ENCODE measurements around the gene MTAP. TPM values are rescaled to one million over a fixed set of nuclear protein-coding genes. Genes with fewer than 3 reads are reported as not detected.

The MTAP gene
- total RNA-seq, 1 donor from 2014 or later = 56.1 TPM

- Mint-ChIP-seq H3K27ac (ENCODE audit: unreplicated experiment) (peak overlapping the region; percentile 26), H3K36me3 (ENCODE audit: low read depth, unreplicated experiment) (peaks cover 17% of the 10 kb centered on the region), H3K9me3 (ENCODE audit: unreplicated experiment) (no peaks in the 10 kb centered on the region), H3K4me1 (ENCODE audit: low read depth, unreplicated experiment) (peaks cover 22% of the 10 kb centered on the region), H3K27me3 (ENCODE audit: low read depth, unreplicated experiment) (no peaks in the 10 kb centered on the region), H3K4me3 (ENCODE audit: unreplicated experiment) (peak overlapping the region; percentile 99)
- Histone ChIP-seq H3K4me3 (ENCODE audit: insufficient read depth, low read depth, low read length) (peak overlapping the region; percentile 85), H3K27ac (ENCODE audit: low read depth, low read length) (no peak overlapping the region), H2AFZ (ENCODE audit: low read depth, low read length) (no peak overlapping the region), H3K4me1 (ENCODE audit: insufficient read depth, low read length) (peaks cover 26% of the 10 kb centered on the region), H3K79me2 (ENCODE audit: insufficient read depth, low read length) (peaks cover 83% of the 10 kb centered on the region), H4K20me1 (ENCODE audit: insufficient read depth, low read length) (peaks cover 58% of the 10 kb centered on the region), H3K9ac (ENCODE audit: low read length) (peak overlapping the region; percentile 86), H3K4me2 (ENCODE audit: low read length) (peak overlapping the region; percentile 94), H3K36me3 (ENCODE audit: insufficient read depth, low read length) (peaks cover 8% of the 10 kb centered on the region), H3K9me3 (ENCODE audit: insufficient read depth, low read depth, low read length) (no peaks in the 10 kb centered on the region), H3K27me3 (ENCODE audit: insufficient read depth, low read length) (no peaks in the 10 kb centered on the region)
- DNase-seq (ENCODE audit: low read depth) = no peak
- FAIRE-seq = no peak
- TF ChIP-seq, protein P1, sequence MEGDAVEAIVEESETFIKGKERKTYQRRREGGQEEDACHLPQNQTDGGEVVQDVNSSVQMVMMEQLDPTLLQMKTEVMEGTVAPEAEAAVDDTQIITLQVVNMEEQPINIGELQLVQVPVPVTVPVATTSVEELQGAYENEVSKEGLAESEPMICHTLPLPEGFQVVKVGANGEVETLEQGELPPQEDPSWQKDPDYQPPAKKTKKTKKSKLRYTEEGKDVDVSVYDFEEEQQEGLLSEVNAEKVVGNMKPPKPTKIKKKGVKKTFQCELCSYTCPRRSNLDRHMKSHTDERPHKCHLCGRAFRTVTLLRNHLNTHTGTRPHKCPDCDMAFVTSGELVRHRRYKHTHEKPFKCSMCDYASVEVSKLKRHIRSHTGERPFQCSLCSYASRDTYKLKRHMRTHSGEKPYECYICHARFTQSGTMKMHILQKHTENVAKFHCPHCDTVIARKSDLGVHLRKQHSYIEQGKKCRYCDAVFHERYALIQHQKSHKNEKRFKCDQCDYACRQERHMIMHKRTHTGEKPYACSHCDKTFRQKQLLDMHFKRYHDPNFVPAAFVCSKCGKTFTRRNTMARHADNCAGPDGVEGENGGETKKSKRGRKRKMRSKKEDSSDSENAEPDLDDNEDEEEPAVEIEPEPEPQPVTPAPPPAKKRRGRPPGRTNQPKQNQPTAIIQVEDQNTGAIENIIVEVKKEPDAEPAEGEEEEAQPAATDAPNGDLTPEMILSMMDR (IDR thresholded peaks at IDR 0.05; ENCODE audit: insufficient read depth, low read depth, low read length) = no peak
- TF ChIP-seq EZH2 (IDR thresholded peaks at IDR 0.05; ENCODE audit: insufficient read depth, low read length) = no peak
These were observed 2.4 kb downstream of the MTAP start for GRCh38 chr9:21804791-21805190.

DNA sequence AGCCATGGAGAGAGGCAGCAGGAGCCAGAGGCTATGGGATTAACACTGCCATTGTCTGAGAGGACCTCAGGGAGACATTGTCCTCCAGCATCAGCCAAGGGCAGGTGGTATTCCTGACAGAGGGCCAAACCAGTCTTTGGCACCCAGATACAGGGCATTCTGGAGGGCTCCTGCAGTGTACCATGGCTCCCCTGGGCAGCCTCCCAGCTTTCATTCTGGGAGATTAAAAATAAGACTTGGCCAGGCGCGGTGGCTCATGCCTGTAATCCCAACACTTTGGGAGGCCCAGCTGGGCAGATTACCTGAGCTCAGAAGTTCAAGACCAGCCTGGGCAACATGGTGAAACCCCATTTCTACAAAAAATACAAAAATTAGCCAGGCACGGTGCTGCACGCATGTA is 4.2 kb downstream of the MTAP start:
- no peak overlapping the region for H3K9ac ChIP-seq (ENCODE audit: low read length)
- FAIRE-seq = no peak
- H3K27ac ChIP-seq (ENCODE audit: low read depth, low read length) = no peak overlapping the region
- no peak overlapping the region for H3K4me3 ChIP-seq (ENCODE audit: insufficient read depth, low read depth, low read length)
- DNase-seq (ENCODE audit: low read depth) = no peak
- Mint-ChIP-seq H3K4me3 (ENCODE audit: unreplicated experiment) (no peak overlapping the region), H3K4me1 (ENCODE audit: low read depth, unreplicated experiment) (peaks cover 25% of the 10 kb centered on the region), H3K27me3 (ENCODE audit: low read depth, unreplicated experiment) (no peaks in the 10 kb centered on the region), H3K9me3 (ENCODE audit: unreplicated experiment) (no peaks in the 10 kb centered on the region), H3K36me3 (ENCODE audit: low read depth, unreplicated experiment) (peaks cover 23% of the 10 kb centered on the region), H3K27ac (ENCODE audit: unreplicated experiment) (no peak overlapping the region)
- H3K4me2 ChIP-seq (ENCODE audit: low read length) = peak overlapping the region; percentile 94
- H4K20me1 ChIP-seq (ENCODE audit: insufficient read depth, low read length) = peaks cover 70% of the 10 kb centered on the region
- H2AFZ ChIP-seq (ENCODE audit: low read depth, low read length) = no peak overlapping the region
- peaks cover 27% of the 10 kb centered on the region for H3K4me1 ChIP-seq (ENCODE audit: insufficient read depth, low read length)
- no peaks in the 10 kb centered on the region for H3K27me3 ChIP-seq (ENCODE audit: insufficient read depth, low read length)
- H3K36me3 ChIP-seq (ENCODE audit: insufficient read depth, low read length) = peaks cover 14% of the 10 kb centered on the region
- H3K79me2 ChIP-seq (ENCODE audit: insufficient read depth, low read length) = peaks cover 99% of the 10 kb centered on the region
- no peak for TF ChIP-seq EZH2 (IDR thresholded peaks at IDR 0.05; ENCODE audit: insufficient read depth, low read length)
- TF ChIP-seq, protein P1 (IDR thresholded peaks at IDR 0.05; ENCODE audit: insufficient read depth, low read depth, low read length) = no peak
- H3K9me3 ChIP-seq (ENCODE audit: insufficient read depth, low read depth, low read length) = no peaks in the 10 kb centered on the region

DNA sequence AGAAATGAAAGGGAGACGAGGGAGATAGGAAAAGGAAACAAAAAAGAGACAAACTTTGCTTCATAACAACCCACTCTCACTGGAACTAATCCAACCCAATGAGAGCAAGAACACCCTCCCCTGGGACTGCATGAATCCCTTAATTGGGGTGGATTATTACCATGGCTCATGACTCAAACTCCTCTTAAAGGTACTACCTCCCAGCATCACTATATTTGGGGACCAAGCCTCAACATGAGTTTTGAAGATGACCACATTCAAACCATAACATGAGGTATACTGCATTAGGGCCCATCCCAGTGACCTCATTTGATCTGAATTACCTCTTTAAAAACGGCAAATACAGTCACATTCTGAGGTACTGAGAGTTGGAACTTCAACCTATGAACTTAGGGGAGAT is 8.0 kb downstream of the MTAP start:
- no peak for TF ChIP-seq EZH2 (IDR thresholded peaks at IDR 0.05; ENCODE audit: insufficient read depth, low read length)
- TF ChIP-seq, protein P1 (IDR thresholded peaks at IDR 0.05; ENCODE audit: insufficient read depth, low read depth, low read length) = no peak
- Mint-ChIP-seq H3K27ac (ENCODE audit: unreplicated experiment) (no peak overlapping the region), H3K36me3 (ENCODE audit: low read depth, unreplicated experiment) (peaks cover 25% of the 10 kb centered on the region), H3K9me3 (ENCODE audit: unreplicated experiment) (no peaks in the 10 kb centered on the region), H3K4me1 (ENCODE audit: low read depth, unreplicated experiment) (peaks cover 26% of the 10 kb centered on the region), H3K27me3 (ENCODE audit: low read depth, unreplicated experiment) (no peaks in the 10 kb centered on the region), H3K4me3 (ENCODE audit: unreplicated experiment) (no peak overlapping the region)
- H3K27me3 ChIP-seq (ENCODE audit: insufficient read depth, low read length) = no peaks in the 10 kb centered on the region
- peaks cover 54% of the 10 kb centered on the region for H4K20me1 ChIP-seq (ENCODE audit: insufficient read depth, low read length)
- H3K79me2 ChIP-seq (ENCODE audit: insufficient read depth, low read length) = peaks cover 98% of the 10 kb centered on the region
- FAIRE-seq (no peak), DNase-seq (ENCODE audit: low read depth) (no peak)
- H3K9me3 ChIP-seq (ENCODE audit: insufficient read depth, low read depth, low read length) = no peaks in the 10 kb centered on the region
- H3K9ac ChIP-seq (ENCODE audit: low read length) = peak overlapping the region; percentile 50
- H3K4me3 ChIP-seq (ENCODE audit: insufficient read depth, low read depth, low read length) = no peak overlapping the region
- H3K4me2 ChIP-seq (ENCODE audit: low read length) = no peak overlapping the region
- peaks cover 23% of the 10 kb centered on the region for H3K36me3 ChIP-seq (ENCODE audit: insufficient read depth, low read length)
- peaks cover 33% of the 10 kb centered on the region for H3K4me1 ChIP-seq (ENCODE audit: insufficient read depth, low read length)
- H2AFZ ChIP-seq (ENCODE audit: low read depth, low read length) = no peak overlapping the region
- H3K27ac ChIP-seq (ENCODE audit: low read depth, low read length) = no peak overlapping the region
